GM18951 (cell line): Measurements from ENCODE around the gene CRYL1.

Experiments used
- POLR2A ChIP-seq: IDR thresholded peaks from 4 replicates; pipeline ENCODE4 v1.6.1; 2011; ENCODE audit warnings: mild to moderate bottlenecking; ENCODE audit not compliant: insufficient read length, insufficient read depth; ENCODE audit errors: extremely low read depth
- in situ Hi-C: fragments of 300-500 bp; cut with MboI; formaldehyde crosslinking; loops from one replicate; pipeline ENCODE4 v1.12.0; 2022; ENCODE audit warnings: low sequenced_read_pairs, mixed read lengths, inconsistent platforms; ENCODE audit not compliant: unreplicated experiment

CRYL1 gene

GRCh38 chr13:20378721-20379120 lies 146.9 kb downstream of the CRYL1 start:
- TF ChIP-seq POLR2A: no peak
- in situ Hi-C loops: loop anchor here (10.0 kb wide), 1 partner anchor 184 kb away; the partner anchor contains the start of gene GJB2

- no peak for TF ChIP-seq POLR2A
Observed at GRCh38 chr13:20377720-20378119, 147.9 kb downstream of the CRYL1 start.

GRCh38 chr13:20375871-20376270 lies 149.8 kb downstream of the CRYL1 start:
- in situ Hi-C loops: loop anchor here (10.0 kb wide), 1 partner anchor 181 kb away; the partner anchor contains the start of gene GJB2
- no peak for TF ChIP-seq POLR2A

More at GRCh38 chr13:20377720-20378119, 147.9 kb downstream of the CRYL1 start:
- in situ Hi-C loops: loop anchor here (10.0 kb wide), 1 partner anchor 183 kb away; the partner anchor contains the start of gene GJB2

- in situ Hi-C loops: loop anchor here (10.0 kb wide), 1 partner anchor 179 kb away; the partner anchor contains the start of gene GJB2
- no peak for TF ChIP-seq POLR2A
Observed at GRCh38 chr13:20373861-20374260, 151.8 kb downstream of the CRYL1 start.

GRCh38 chr13:20371825-20372224 lies 153.8 kb downstream of the CRYL1 start:
- in situ Hi-C loops: loop anchor here (10.0 kb wide), 1 partner anchor 177 kb away; the partner anchor contains the start of gene GJB2
- TF ChIP-seq POLR2A: no peak

- in situ Hi-C loops: loop anchor here (10.0 kb wide), 1 partner anchor 176 kb away; the partner anchor contains the start of gene GJB2
Observed at GRCh38 chr13:20370815-20371421, 154.7 kb downstream of the CRYL1 start.

GRCh38 chr13:20369886-20370361 lies 155.7 kb downstream of the CRYL1 start:
- in situ Hi-C loops: loop anchor here (10.0 kb wide), 1 partner anchor 175 kb away; the partner anchor contains the start of gene GJB2
- TF ChIP-seq POLR2A: no peak

More at GRCh38 chr13:20370815-20371421, 154.7 kb downstream of the CRYL1 start:
- no peak for TF ChIP-seq POLR2A

GRCh38 chr13:20366056-20366455 lies 159.6 kb downstream of the CRYL1 start:
- TF ChIP-seq POLR2A: no peak
- in situ Hi-C loops: no loop called here

- in situ Hi-C loops: no loop called here
- no peak for TF ChIP-seq POLR2A
Observed at GRCh38 chr13:20363603-20364002, 162.1 kb downstream of the CRYL1 start.

GRCh38 chr13:20363172-20363571 lies 162.5 kb downstream of the CRYL1 start:
- no peak for TF ChIP-seq POLR2A
- in situ Hi-C loops: no loop called here

GRCh38 chr13:20362484-20363041 lies 163.1 kb downstream of the CRYL1 start:
- TF ChIP-seq POLR2A: no peak
- in situ Hi-C loops: no loop called here

- TF ChIP-seq POLR2A: no peak
- in situ Hi-C loops: no loop called here
Observed at GRCh38 chr13:20360835-20361412, 164.7 kb downstream of the CRYL1 start.

GRCh38 chr13:20360041-20360491 lies 165.6 kb downstream of the CRYL1 start:
- in situ Hi-C loops: no loop called here
- no peak for TF ChIP-seq POLR2A
